PC-9 (cell line): ENCODE data around the gene CPVL. TPM values are rescaled to one million over a fixed set of nuclear protein-coding genes. Genes with fewer than 3 reads are reported as not detected.

Experiments used
- BruUV-seq: library from RNA; stranded (reverse); fragments of 400-500 nt; replicated peaks from 2 replicates; lab custom pipeline; 2021; lab: Mats Ljungman, UMichigan
- CTCF ChIA-PET: fragments of 300-600 bp; sonication (Branson Sonifier 250); formaldehyde crosslinking; loops from one replicate; lab custom pipeline; 2022; ENCODE audit warnings: antibody characterized with exemption; lab: Charles Lee
- POLR2A ChIA-PET: fragments of 300-600 bp; sonication (Branson Sonifier 250); formaldehyde crosslinking; loops from one replicate; lab custom pipeline; 2022; ENCODE audit warnings: antibody characterized with exemption; ENCODE audit not compliant: unreplicated experiment; lab: Charles Lee
- DNase-seq, 2 experiments: peaks; one replicate each; pipeline versions ENCODE4 v3.0.0 to v3.0.0-alpha.2; 2015 to 2022; ENCODE audit warnings: mixed read lengths in 1 of 2
- H2AFZ ChIP-seq: fragments of 200-600 bp; sonication (generic); 2 replicates; pipeline ENCODE4 v1.8.1; 2017; ENCODE audit warnings: antibody characterized with exemption
- H3F3A ChIP-seq: fragments of 200-600 bp; sonication (generic); 2 replicates; pipeline ENCODE4 v1.8.1; 2017; ENCODE audit warnings: antibody characterized with exemption, mild to moderate bottlenecking, low read depth; ENCODE audit not compliant: insufficient read depth
- H3K27ac ChIP-seq: fragments of 200-600 bp; sonication (generic); 2 replicates; pipeline ENCODE4 v1.6.1; 2016; ENCODE audit warnings: mixed run types
- H3K27me3 ChIP-seq: fragments of 200-600 bp; sonication (generic); 2 replicates; pipeline ENCODE4 v1.6.1; 2016; ENCODE audit warnings: low read depth, mixed run types; ENCODE audit not compliant: insufficient read depth
- H3K36me3 ChIP-seq: fragments of 200-600 bp; sonication (generic); 2 replicates; pipeline ENCODE4 v1.6.1; 2016; ENCODE audit warnings: low read depth, mixed run types
- H3K4me1 ChIP-seq: fragments of 200-600 bp; sonication (generic); replicated peaks from 2 replicates; pipeline ENCODE4 v1.6.1; 2016; ENCODE audit warnings: mixed run types; ENCODE audit not compliant: insufficient read depth
- H3K4me2 ChIP-seq: fragments of 200-600 bp; sonication (generic); 2 replicates; pipeline ENCODE4 v1.6.1; 2017; ENCODE audit warnings: mixed run types
- H3K4me3 ChIP-seq: fragments of 200-600 bp; sonication (generic); 2 replicates; pipeline ENCODE4 v1.6.1; 2016; ENCODE audit warnings: mixed run types
- H3K79me2 ChIP-seq: fragments of 200-600 bp; sonication (generic); 2 replicates; pipeline ENCODE4 v1.6.1; 2017; ENCODE audit warnings: low read depth, mixed run types
- H3K9me2 ChIP-seq: fragments of 200-600 bp; sonication (generic); 2 replicates; pipeline ENCODE4 v1.8.1; 2017; ENCODE audit warnings: mild to moderate bottlenecking; ENCODE audit not compliant: insufficient read depth
- H3K9me3 ChIP-seq: fragments of 200-600 bp; sonication (generic); 2 replicates; pipeline ENCODE4 v1.8.1; 2016; ENCODE audit warnings: low read depth; ENCODE audit not compliant: insufficient read depth
- H4K20me1 ChIP-seq: fragments of 200-600 bp; sonication (generic); 2 replicates; pipeline ENCODE4 v1.8.1; 2017; ENCODE audit not compliant: insufficient read depth
- EZH2 ChIP-seq: fragments of 200-600 bp; sonication (generic); IDR thresholded peaks from 2 replicates; pipeline ENCODE4 v1.8.0; 2017; ENCODE audit warnings: antibody characterized with exemption, low read depth
- intact Hi-C: fragments of 100-400 bp; cut with micrococcal nuclease; formaldehyde crosslinking; loops from one replicate; pipeline ENCODE4 v1.10.0; 2022; ENCODE audit not compliant: unreplicated experiment
- total RNA-seq: library from RNA; stranded (reverse); gene quantifications from 2 replicates; pipeline ENCODE4 v1.2.3, GENCODE V29; 2021
- TF ChIP-seq, protein P1 (sequence below): fragments of 200-600 bp; sonication (generic); conservative IDR thresholded peaks from 2 replicates; pipeline ENCODE4 v1.6.1; 2017; ENCODE audit warnings: mixed run types, antibody characterized with exemption, mild to moderate bottlenecking, moderate library complexity

CPVL gene
- total RNA-seq, 1 experiment from 2014 or later, result not detected

DNA sequence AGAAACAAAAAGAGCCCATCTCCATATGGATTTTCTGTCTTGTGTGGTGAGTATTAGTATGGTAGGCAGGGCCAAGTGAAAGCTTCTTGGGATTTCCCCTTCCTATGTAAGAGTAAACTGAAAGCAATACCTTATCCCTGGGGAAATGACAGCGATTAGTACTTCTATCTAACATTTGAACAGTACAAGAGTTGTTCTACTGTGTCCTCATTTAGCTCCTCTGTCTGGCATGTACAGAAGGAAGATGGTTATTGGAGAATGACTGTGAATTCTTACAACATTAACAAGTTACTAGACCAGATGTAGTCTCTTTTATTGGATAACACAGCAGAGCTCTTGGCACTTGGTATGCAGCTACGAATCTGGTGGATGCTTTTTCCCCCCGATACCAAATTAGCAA is 170.3 kb downstream of the CPVL start:
- Histone ChIP-seq H3K27me3 (no peaks in the 10 kb centered on the region), H3K9me2 (no peaks in the 10 kb centered on the region), H3F3A (no peaks in the 10 kb centered on the region), H3K4me1 (peaks cover 5% of the 10 kb centered on the region; the same call in 1 of the 2 replicates), H3K79me2 (no peaks in the 10 kb centered on the region), H2AFZ (no peak overlapping the region), H3K9me3 (peaks cover 22% of the 10 kb centered on the region; the same call in 1 of the 2 replicates), H3K4me3 (no peak overlapping the region), H3K4me2 (no peak overlapping the region), H3K27ac (no peak overlapping the region), H4K20me1 (no peaks in the 10 kb centered on the region), H3K36me3 (no peaks in the 10 kb centered on the region)
- POLR2A ChIA-PET, result no interaction called here
- intact Hi-C loops, result no loop called here
- no peak for TF ChIP-seq EZH2
- TF ChIP-seq, protein P1, sequence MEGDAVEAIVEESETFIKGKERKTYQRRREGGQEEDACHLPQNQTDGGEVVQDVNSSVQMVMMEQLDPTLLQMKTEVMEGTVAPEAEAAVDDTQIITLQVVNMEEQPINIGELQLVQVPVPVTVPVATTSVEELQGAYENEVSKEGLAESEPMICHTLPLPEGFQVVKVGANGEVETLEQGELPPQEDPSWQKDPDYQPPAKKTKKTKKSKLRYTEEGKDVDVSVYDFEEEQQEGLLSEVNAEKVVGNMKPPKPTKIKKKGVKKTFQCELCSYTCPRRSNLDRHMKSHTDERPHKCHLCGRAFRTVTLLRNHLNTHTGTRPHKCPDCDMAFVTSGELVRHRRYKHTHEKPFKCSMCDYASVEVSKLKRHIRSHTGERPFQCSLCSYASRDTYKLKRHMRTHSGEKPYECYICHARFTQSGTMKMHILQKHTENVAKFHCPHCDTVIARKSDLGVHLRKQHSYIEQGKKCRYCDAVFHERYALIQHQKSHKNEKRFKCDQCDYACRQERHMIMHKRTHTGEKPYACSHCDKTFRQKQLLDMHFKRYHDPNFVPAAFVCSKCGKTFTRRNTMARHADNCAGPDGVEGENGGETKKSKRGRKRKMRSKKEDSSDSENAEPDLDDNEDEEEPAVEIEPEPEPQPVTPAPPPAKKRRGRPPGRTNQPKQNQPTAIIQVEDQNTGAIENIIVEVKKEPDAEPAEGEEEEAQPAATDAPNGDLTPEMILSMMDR, result no peak
- CTCF ChIA-PET, result no interaction called here
- no TSS peak for BruUV-seq
- DNase-seq, result no peak

DNA sequence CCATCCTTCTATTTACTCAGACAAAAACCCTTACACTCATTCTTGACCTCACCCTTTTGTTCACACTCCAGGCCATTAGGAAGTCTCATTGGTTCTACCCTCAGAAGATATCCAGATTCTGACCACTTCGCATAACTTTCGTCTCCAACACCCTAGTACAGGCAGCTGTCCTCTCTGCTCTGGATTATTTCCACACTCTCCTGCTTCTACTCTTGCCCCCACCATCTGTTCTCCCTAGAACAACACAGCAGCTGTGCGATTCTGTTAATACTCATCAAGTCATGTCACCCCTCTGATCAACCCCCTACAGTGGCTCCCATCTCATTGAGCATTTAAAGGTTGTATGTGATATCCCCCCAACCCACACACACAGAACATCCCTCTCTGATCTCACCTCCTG is 172.7 kb downstream of the CPVL start:
- POLR2A ChIA-PET, result no interaction called here
- TF ChIP-seq, protein P1, result no peak
- no peak for TF ChIP-seq EZH2
- H3F3A ChIP-seq, result no peaks in the 10 kb centered on the region
- H3K4me2 ChIP-seq, result no peak overlapping the region
- H3K27ac ChIP-seq, result no peak overlapping the region
- H3K36me3 ChIP-seq, result no peaks in the 10 kb centered on the region
- no peak overlapping the region for H3K4me3 ChIP-seq
- H2AFZ ChIP-seq, result no peak overlapping the region
- CTCF ChIA-PET, result no interaction called here
- intact Hi-C loops, result no loop called here
- DNase-seq, result no peak
- no peaks in the 10 kb centered on the region for H3K27me3 ChIP-seq
- H3K79me2 ChIP-seq, result no peaks in the 10 kb centered on the region
- no peaks in the 10 kb centered on the region for H3K4me1 ChIP-seq
- peaks cover 22% of the 10 kb centered on the region; the same call in 1 of the 2 replicates for H3K9me3 ChIP-seq
- no TSS peak for BruUV-seq
- H3K9me2 ChIP-seq, result no peaks in the 10 kb centered on the region
- H4K20me1 ChIP-seq, result no peaks in the 10 kb centered on the region

DNA sequence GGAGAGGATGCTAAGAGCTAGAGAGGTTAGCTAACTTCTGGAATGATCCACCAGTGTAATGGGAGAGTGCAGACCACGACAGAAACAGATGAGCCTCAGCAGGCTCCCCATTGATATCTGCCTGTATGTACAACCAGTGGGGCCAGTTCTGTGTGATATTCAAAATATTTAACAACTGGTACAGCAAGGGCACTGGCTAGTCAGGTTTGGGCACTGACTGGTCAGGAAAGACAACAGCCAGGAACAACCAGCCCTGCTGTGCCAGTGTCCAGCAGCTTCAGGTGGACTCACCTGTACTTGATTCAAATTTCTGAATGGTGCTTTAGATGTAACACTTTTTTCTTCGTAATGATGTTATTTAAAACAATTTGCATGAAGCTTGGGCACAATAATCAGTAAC is 182.3 kb downstream of the CPVL start:
- no peaks in the 10 kb centered on the region for H3K27me3 ChIP-seq
- H3K36me3 ChIP-seq, result no peaks in the 10 kb centered on the region
- no peak overlapping the region for H3K27ac ChIP-seq
- intact Hi-C loops, result no loop called here
- no peaks in the 10 kb centered on the region for H3K9me2 ChIP-seq
- ChIA-PET CTCF (no interaction called here), POLR2A (no interaction called here)
- BruUV-seq, result no TSS peak
- TF ChIP-seq, protein P1, result no peak
- TF ChIP-seq EZH2, result no peak
- no peak overlapping the region for H2AFZ ChIP-seq
- no peak overlapping the region for H3K4me2 ChIP-seq
- no peaks in the 10 kb centered on the region for H4K20me1 ChIP-seq
- H3K4me3 ChIP-seq, result no peak overlapping the region
- no peaks in the 10 kb centered on the region for H3F3A ChIP-seq
- 0 out of 2 replicates have a peak, but pooled peaks cover 2% of the 10 kb centered on the region for H3K9me3 ChIP-seq
- H3K4me1 ChIP-seq, result peaks cover 19% of the 10 kb centered on the region
- no peak for DNase-seq
- no peaks in the 10 kb centered on the region for H3K79me2 ChIP-seq
